WTC11 (cell line): Measurements from ENCODE around the gene INO80. TPM values are rescaled to one million over a fixed set of nuclear protein-coding genes. Genes with fewer than 3 reads are reported as not detected.

Source experiments
- ATF1 ChIP-seq: sonication (generic); formaldehyde crosslinking; IDR thresholded peaks from 2 replicates; pipeline ENCODE4 v1.8.1; 2023; ENCODE audit warnings: mild to moderate bottlenecking, moderate library complexity, missing genetic modification reagents
- CBFB ChIP-seq: sonication (generic); formaldehyde crosslinking; IDR thresholded peaks from 2 replicates; pipeline ENCODE4 v1.8.1; 2022; ENCODE audit warnings: mild to moderate bottlenecking, low read depth, missing genetic modification reagents
- CREB1 ChIP-seq: sonication (generic); formaldehyde crosslinking; IDR thresholded peaks from 2 replicates; pipeline ENCODE4 v1.8.0; 2023; ENCODE audit warnings: mild to moderate bottlenecking, missing genetic modification reagents
- ESRRA ChIP-seq: sonication (generic); formaldehyde crosslinking; IDR thresholded peaks from 2 replicates; pipeline ENCODE4 v1.8.1; 2022; ENCODE audit warnings: mild to moderate bottlenecking, missing genetic modification reagents, borderline replicate concordance
- FOXJ3 ChIP-seq: sonication (generic); formaldehyde crosslinking; IDR thresholded peaks from 2 replicates; pipeline ENCODE4 v1.9.0; 2021; ENCODE audit warnings: missing genetic modification reagents, mild to moderate bottlenecking, borderline replicate concordance
- JAZF1 ChIP-seq: fragments of 250-450 bp; sonication (Bioruptor Pico); IDR thresholded peaks from 2 replicates; pipeline ENCODE4 v1.9.0; 2021; ENCODE audit warnings: moderate library complexity, mild to moderate bottlenecking, inconsistent platforms
- JUN ChIP-seq: sonication (generic); formaldehyde crosslinking; IDR thresholded peaks from 2 replicates; pipeline ENCODE4 v1.8.0; 2023; ENCODE audit warnings: mild to moderate bottlenecking, missing genetic modification reagents
- MXD4 ChIP-seq: fragments of 250-450 bp; sonication (Bioruptor Pico); IDR thresholded peaks from 2 replicates; pipeline ENCODE4 v1.8.0; 2021; ENCODE audit warnings: mild to moderate bottlenecking, moderate library complexity, borderline replicate concordance
- NFATC4 ChIP-seq: fragments of 250-450 bp; sonication (Bioruptor Pico); IDR thresholded peaks from 2 replicates; pipeline ENCODE4 v1.9.0; 2021; ENCODE audit warnings: mild to moderate bottlenecking
- NFYB ChIP-seq: sonication (generic); formaldehyde crosslinking; conservative IDR thresholded peaks from 2 replicates; pipeline ENCODE4 v1.8.0; 2022; ENCODE audit warnings: low read depth, missing genetic modification reagents
- OVOL2 ChIP-seq: fragments of 250-450 bp; sonication (Bioruptor Pico); IDR thresholded peaks from 2 replicates; pipeline ENCODE4 v1.9.0; 2021; ENCODE audit warnings: mild to moderate bottlenecking, borderline replicate concordance
- RORB ChIP-seq: fragments of 250-450 bp; sonication (Bioruptor Pico); IDR thresholded peaks from 2 replicates; pipeline ENCODE4 v1.9.0; 2021; ENCODE audit warnings: mild to moderate bottlenecking
- TEAD4 ChIP-seq: sonication (generic); formaldehyde crosslinking; IDR thresholded peaks from 2 replicates; pipeline ENCODE4 v1.8.0; 2022; ENCODE audit warnings: mild to moderate bottlenecking, missing genetic modification reagents
- ZNF121 ChIP-seq: sonication (generic); formaldehyde crosslinking; IDR thresholded peaks from 2 replicates; pipeline ENCODE4 v1.8.0; 2023; ENCODE audit warnings: missing genetic modification reagents
- ZNF317 ChIP-seq: sonication (generic); formaldehyde crosslinking; IDR thresholded peaks from 2 replicates; pipeline ENCODE4 v1.8.1; 2023; ENCODE audit warnings: low read depth, mild to moderate bottlenecking, moderate library complexity, missing genetic modification reagents, borderline replicate concordance
- total RNA-seq: library from RNA; stranded (reverse); gene quantifications from 3 replicates; pipeline ENCODE4 v1.2.3, GENCODE V29; 2021
- TF ChIP-seq, protein P1 (sequence below): sonication (generic); formaldehyde crosslinking; IDR thresholded peaks from 2 replicates; pipeline ENCODE4 v1.8.1; 2023; ENCODE audit warnings: mild to moderate bottlenecking, missing genetic modification reagents, borderline replicate concordance
- TF ChIP-seq, protein P2 (sequence below): sonication (generic); formaldehyde crosslinking; IDR thresholded peaks from 2 replicates; pipeline ENCODE4 v1.8.0; 2022; ENCODE audit warnings: missing genetic modification reagents
- TF ChIP-seq, protein P3 (sequence below): fragments of 200-600 bp; IDR thresholded peaks from 2 replicates; pipeline ENCODE4 v1.8.0; 2022; ENCODE audit warnings: antibody characterized with exemption
- TF ChIP-seq, protein P4 (sequence below): sonication (generic); formaldehyde crosslinking; IDR thresholded peaks from 2 replicates; pipeline ENCODE4 v1.8.1; 2022; ENCODE audit warnings: missing genetic modification reagents, borderline replicate concordance
- TF ChIP-seq, protein P5 (sequence below): fragments of 250-450 bp; sonication (Bioruptor Pico); IDR thresholded peaks from 2 replicates; pipeline ENCODE4 v2.1.2; 2022; ENCODE audit warnings: mild to moderate bottlenecking, moderate library complexity
- TF ChIP-seq, protein P6 (sequence below): fragments of 250-450 bp; sonication (Bioruptor Pico); IDR thresholded peaks from 2 replicates; pipeline ENCODE4 v1.9.0; 2021; ENCODE audit warnings: mild to moderate bottlenecking
- TF ChIP-seq, protein P7 (sequence below): fragments of 250-450 bp; sonication (Bioruptor Pico); IDR thresholded peaks from 2 replicates; pipeline ENCODE4 v1.9.0; 2021; ENCODE audit warnings: moderate library complexity, mild to moderate bottlenecking, inconsistent platforms, borderline replicate concordance

INO80 gene
- total RNA-seq, 1 experiment from 2014 or later: 20.6 TPM

DNA sequence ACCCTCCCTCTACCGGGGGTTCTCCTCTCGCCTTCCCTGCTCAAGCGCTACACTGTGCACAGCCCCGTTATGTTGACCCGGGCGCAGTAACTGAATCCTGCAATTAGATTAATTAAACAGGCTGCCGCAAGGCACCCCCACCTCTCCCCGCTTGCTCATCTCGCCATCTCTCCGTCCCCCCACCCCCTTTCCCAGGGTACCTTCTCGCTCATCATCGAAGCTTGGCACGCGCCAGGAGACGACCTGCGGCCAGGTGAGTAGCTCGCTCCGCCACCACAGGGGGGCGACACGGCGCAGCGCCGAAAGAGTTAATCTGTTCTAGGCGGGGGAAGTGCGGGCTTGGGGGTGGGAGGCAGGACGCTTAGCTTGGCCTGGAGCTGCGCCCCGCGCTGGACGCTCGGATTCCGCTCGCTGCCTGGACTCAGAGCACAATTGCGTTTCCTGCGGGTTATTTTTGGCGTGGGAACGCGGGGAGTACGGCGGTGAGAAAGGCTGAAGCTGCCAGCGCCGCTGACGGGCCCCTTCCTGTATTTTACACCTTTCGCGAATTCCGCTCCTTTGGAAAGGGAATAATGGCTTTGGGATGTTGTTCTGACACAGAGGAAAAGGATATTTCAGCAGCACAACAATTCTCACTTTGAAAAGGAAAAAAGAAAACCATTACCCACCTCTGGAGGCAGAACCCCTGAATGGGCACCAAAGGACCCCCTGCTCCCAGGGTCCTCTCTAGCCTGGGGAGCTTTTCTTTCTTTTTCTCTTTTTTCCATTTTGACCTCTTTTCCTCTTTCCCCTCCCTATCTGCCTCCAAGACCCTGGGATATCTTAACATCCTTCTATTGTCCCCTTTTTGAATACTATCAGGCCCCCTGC is 185.4 kb downstream of the INO80 start (continued):
- TF ChIP-seq, protein P1, sequence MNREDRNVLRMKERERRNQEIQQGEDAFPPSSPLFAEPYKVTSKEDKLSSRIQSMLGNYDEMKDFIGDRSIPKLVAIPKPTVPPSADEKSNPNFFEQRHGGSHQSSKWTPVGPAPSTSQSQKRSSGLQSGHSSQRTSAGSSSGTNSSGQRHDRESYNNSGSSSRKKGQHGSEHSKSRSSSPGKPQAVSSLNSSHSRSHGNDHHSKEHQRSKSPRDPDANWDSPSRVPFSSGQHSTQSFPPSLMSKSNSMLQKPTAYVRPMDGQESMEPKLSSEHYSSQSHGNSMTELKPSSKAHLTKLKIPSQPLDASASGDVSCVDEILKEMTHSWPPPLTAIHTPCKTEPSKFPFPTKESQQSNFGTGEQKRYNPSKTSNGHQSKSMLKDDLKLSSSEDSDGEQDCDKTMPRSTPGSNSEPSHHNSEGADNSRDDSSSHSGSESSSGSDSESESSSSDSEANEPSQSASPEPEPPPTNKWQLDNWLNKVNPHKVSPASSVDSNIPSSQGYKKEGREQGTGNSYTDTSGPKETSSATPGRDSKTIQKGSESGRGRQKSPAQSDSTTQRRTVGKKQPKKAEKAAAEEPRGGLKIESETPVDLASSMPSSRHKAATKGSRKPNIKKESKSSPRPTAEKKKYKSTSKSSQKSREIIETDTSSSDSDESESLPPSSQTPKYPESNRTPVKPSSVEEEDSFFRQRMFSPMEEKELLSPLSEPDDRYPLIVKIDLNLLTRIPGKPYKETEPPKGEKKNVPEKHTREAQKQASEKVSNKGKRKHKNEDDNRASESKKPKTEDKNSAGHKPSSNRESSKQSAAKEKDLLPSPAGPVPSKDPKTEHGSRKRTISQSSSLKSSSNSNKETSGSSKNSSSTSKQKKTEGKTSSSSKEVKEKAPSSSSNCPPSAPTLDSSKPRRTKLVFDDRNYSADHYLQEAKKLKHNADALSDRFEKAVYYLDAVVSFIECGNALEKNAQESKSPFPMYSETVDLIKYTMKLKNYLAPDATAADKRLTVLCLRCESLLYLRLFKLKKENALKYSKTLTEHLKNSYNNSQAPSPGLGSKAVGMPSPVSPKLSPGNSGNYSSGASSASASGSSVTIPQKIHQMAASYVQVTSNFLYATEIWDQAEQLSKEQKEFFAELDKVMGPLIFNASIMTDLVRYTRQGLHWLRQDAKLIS (CRISPR knock-in tag): no peak
- TF ChIP-seq, protein P2, sequence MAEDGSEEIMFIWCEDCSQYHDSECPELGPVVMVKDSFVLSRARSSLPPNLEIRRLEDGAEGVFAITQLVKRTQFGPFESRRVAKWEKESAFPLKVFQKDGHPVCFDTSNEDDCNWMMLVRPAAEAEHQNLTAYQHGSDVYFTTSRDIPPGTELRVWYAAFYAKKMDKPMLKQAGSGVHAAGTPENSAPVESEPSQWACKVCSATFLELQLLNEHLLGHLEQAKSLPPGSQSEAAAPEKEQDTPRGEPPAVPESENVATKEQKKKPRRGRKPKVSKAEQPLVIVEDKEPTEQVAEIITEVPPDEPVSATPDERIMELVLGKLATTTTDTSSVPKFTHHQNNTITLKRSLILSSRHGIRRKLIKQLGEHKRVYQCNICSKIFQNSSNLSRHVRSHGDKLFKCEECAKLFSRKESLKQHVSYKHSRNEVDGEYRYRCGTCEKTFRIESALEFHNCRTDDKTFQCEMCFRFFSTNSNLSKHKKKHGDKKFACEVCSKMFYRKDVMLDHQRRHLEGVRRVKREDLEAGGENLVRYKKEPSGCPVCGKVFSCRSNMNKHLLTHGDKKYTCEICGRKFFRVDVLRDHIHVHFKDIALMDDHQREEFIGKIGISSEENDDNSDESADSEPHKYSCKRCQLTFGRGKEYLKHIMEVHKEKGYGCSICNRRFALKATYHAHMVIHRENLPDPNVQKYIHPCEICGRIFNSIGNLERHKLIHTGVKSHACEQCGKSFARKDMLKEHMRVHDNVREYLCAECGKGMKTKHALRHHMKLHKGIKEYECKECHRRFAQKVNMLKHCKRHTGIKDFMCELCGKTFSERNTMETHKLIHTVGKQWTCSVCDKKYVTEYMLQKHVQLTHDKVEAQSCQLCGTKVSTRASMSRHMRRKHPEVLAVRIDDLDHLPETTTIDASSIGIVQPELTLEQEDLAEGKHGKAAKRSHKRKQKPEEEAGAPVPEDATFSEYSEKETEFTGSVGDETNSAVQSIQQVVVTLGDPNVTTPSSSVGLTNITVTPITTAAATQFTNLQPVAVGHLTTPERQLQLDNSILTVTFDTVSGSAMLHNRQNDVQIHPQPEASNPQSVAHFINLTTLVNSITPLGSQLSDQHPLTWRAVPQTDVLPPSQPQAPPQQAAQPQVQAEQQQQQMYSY (CRISPR knock-in tag): no peak
- TF ChIP-seq, protein P3, sequence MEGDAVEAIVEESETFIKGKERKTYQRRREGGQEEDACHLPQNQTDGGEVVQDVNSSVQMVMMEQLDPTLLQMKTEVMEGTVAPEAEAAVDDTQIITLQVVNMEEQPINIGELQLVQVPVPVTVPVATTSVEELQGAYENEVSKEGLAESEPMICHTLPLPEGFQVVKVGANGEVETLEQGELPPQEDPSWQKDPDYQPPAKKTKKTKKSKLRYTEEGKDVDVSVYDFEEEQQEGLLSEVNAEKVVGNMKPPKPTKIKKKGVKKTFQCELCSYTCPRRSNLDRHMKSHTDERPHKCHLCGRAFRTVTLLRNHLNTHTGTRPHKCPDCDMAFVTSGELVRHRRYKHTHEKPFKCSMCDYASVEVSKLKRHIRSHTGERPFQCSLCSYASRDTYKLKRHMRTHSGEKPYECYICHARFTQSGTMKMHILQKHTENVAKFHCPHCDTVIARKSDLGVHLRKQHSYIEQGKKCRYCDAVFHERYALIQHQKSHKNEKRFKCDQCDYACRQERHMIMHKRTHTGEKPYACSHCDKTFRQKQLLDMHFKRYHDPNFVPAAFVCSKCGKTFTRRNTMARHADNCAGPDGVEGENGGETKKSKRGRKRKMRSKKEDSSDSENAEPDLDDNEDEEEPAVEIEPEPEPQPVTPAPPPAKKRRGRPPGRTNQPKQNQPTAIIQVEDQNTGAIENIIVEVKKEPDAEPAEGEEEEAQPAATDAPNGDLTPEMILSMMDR: no peak
- TF ChIP-seq CREB1 (CRISPR knock-in tag): 0 out of 2 replicates have a peak, but pooled peaks have one; percentile 38
- TF ChIP-seq ZNF317 (CRISPR knock-in tag): no peak
- no peak for TF ChIP-seq OVOL2
- no peak for TF ChIP-seq ZNF121
- TF ChIP-seq, protein P4, sequence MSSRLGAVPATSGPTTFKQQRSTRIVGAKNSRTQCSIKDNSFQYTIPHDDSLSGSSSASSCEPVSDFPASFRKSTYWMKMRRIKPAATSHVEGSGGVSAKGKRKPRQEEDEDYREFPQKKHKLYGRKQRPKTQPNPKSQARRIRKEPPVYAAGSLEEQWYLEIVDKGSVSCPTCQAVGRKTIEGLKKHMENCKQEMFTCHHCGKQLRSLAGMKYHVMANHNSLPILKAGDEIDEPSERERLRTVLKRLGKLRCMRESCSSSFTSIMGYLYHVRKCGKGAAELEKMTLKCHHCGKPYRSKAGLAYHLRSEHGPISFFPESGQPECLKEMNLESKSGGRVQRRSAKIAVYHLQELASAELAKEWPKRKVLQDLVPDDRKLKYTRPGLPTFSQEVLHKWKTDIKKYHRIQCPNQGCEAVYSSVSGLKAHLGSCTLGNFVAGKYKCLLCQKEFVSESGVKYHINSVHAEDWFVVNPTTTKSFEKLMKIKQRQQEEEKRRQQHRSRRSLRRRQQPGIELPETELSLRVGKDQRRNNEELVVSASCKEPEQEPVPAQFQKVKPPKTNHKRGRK (CRISPR knock-in tag): no peak
- no peak for TF ChIP-seq NFATC4 (CRISPR knock-in tag)
- TF ChIP-seq, protein P5, sequence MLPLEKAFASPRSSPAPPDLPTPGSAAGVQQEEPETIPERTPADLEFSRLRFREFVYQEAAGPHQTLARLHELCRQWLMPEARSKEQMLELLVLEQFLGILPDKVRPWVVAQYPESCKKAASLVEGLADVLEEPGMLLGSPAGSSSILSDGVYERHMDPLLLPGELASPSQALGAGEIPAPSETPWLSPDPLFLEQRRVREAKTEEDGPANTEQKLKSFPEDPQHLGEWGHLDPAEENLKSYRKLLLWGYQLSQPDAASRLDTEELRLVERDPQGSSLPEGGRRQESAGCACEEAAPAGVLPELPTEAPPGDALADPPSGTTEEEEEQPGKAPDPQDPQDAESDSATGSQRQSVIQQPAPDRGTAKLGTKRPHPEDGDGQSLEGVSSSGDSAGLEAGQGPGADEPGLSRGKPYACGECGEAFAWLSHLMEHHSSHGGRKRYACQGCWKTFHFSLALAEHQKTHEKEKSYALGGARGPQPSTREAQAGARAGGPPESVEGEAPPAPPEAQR (CRISPR knock-in tag): no peak
- TF ChIP-seq JAZF1 (CRISPR knock-in tag): no peak
- TF ChIP-seq NFYB (CRISPR knock-in tag): no peak
- TF ChIP-seq CBFB (CRISPR knock-in tag): no peak
- no peak for TF ChIP-seq MXD4 (CRISPR knock-in tag)
- TF ChIP-seq ESRRA (CRISPR knock-in tag): no peak
- no peak for TF ChIP-seq RORB
- TF ChIP-seq, protein P6, sequence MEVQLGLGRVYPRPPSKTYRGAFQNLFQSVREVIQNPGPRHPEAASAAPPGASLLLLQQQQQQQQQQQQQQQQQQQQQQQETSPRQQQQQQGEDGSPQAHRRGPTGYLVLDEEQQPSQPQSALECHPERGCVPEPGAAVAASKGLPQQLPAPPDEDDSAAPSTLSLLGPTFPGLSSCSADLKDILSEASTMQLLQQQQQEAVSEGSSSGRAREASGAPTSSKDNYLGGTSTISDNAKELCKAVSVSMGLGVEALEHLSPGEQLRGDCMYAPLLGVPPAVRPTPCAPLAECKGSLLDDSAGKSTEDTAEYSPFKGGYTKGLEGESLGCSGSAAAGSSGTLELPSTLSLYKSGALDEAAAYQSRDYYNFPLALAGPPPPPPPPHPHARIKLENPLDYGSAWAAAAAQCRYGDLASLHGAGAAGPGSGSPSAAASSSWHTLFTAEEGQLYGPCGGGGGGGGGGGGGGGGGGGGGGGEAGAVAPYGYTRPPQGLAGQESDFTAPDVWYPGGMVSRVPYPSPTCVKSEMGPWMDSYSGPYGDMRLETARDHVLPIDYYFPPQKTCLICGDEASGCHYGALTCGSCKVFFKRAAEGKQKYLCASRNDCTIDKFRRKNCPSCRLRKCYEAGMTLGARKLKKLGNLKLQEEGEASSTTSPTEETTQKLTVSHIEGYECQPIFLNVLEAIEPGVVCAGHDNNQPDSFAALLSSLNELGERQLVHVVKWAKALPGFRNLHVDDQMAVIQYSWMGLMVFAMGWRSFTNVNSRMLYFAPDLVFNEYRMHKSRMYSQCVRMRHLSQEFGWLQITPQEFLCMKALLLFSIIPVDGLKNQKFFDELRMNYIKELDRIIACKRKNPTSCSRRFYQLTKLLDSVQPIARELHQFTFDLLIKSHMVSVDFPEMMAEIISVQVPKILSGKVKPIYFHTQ (CRISPR knock-in tag): no peak
- no peak for TF ChIP-seq JUN (CRISPR knock-in tag)
- TF ChIP-seq TEAD4 (CRISPR knock-in tag): no peak
- no peak for TF ChIP-seq ATF1 (CRISPR knock-in tag)
- TF ChIP-seq, protein P7, sequence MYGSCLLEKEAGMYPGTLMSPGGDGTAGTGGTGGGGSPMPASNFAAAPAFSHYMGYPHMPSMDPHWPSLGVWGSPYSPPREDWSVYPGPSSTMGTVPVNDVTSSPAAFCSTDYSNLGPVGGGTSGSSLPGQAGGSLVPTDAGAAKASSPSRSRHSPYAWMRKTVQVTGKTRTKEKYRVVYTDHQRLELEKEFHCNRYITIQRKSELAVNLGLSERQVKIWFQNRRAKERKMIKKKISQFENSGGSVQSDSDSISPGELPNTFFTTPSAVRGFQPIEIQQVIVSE (CRISPR knock-in tag): no peak
- no peak for TF ChIP-seq FOXJ3 (CRISPR knock-in tag)
